HG02870 (cell line): ENCODE data around the gene PRDM9.
"Not testable (repeated sequence)": the region's sequence is repeated elsewhere in the genome, so short reads cannot be mapped to it uniquely, and the experiment has no call there.

Experiments
- ATAC-seq: cut with Tn5 transposase; IDR thresholded peaks from one replicate; pipeline ENCODE4 v1.9.1; 2021; ENCODE audit warnings: mild to moderate bottlenecking, moderate library complexity; ENCODE audit not compliant: unreplicated experiment

PRDM9 gene

GRCh38 chr5:23527216-23527920 lies 20.0 kb downstream of the PRDM9 start:
- not testable (repeated sequence) for ATAC-seq

- no peak for ATAC-seq
These were observed 21.3 kb downstream of the PRDM9 start for GRCh38 chr5:23528677-23529076.

- ATAC-seq: no peak
These were observed 23.2 kb downstream of the PRDM9 start for GRCh38 chr5:23530571-23530970.

GRCh38 chr5:23571059-23571458 lies 63.6 kb downstream of the PRDM9 start:
- no peak for ATAC-seq
